ENCODE measurements around the gene CEBPZ.
A peak's percentile ranks its signal among the peaks of the same experiment; 100 is the strongest.

- TF ChIP-seq CTCF (IDR thresholded peaks at IDR 0.05 in 2 of 3, conservative IDR thresholded peaks at IDR 0.05 in 1 of 3; ENCODE audit: borderline replicate concordance in 1 of 3, insufficient read depth in 1 of 3, low read depth in 2 of 3, low read length in 2 of 3), result no peak
- TF ChIP-seq CEBPB (IDR thresholded peaks at IDR 0.05; ENCODE audit: low read depth), result no peak
- peak; percentile 98 for TF ChIP-seq POLR2AphosphoS5 (IDR thresholded peaks at IDR 0.05; ENCODE audit: low read depth, low read length)
- TF ChIP-seq POLR2A (IDR thresholded peaks at IDR 0.05; ENCODE audit: borderline replicate concordance, extremely low read depth, insufficient read depth, insufficient read length), result peak; percentile 69
- TF ChIP-seq MAX (IDR thresholded peaks at IDR 0.05), result peak; percentile 80
- TF ChIP-seq TCF7L2 (IDR thresholded peaks at IDR 0.05; ENCODE audit: borderline replicate concordance, extremely low read depth, insufficient read depth, insufficient read length), result no peak
Measured at GRCh38 chr2:37196320-37197195, 34.8 kb downstream of the CEBPZ start, which contains the start of gene CEBPZOS.
